ENCODE measurements around the gene XKR3. TPM values are rescaled to one million over a fixed set of nuclear protein-coding genes. Genes with fewer than 3 reads are reported as not detected.
"Not testable (repeated sequence)": the region's sequence is repeated elsewhere in the genome, so short reads cannot be mapped to it uniquely, and the experiment has no call there.

XKR3 gene
- total RNA-seq, 1 donor from 2014 or later = not detected

- H3K27me3 Mint-ChIP-seq = no peaks in the 10 kb centered on the region
- no peak for DNase-seq (ENCODE audit: low spot score, unreplicated experiment)
- no peak for TF ChIP-seq CTCF (IDR thresholded peaks at IDR 0.05; ENCODE audit: unreplicated experiment)
- no peaks in the 10 kb centered on the region for H3K36me3 Mint-ChIP-seq (ENCODE audit: insufficient read depth)
- no peaks in the 10 kb centered on the region for H3K4me1 Mint-ChIP-seq (ENCODE audit: low read depth)
- H3K9me3 Mint-ChIP-seq (ENCODE audit: low read depth) = no peaks in the 10 kb centered on the region
- no peak overlapping the region for H3K27ac Mint-ChIP-seq
- no peak overlapping the region for H3K4me3 Mint-ChIP-seq (ENCODE audit: low read depth)
These were observed 50.2 kb downstream of the XKR3 start for GRCh38 chr22:16774911-16775500.

GRCh38 chr22:16771569-16771968 lies 53.6 kb downstream of the XKR3 start:
- H3K27ac Mint-ChIP-seq; DNase-seq (ENCODE audit: low spot score, unreplicated experiment); H3K27me3 Mint-ChIP-seq; H3K4me1 Mint-ChIP-seq (ENCODE audit: low read depth); H3K36me3 Mint-ChIP-seq (ENCODE audit: insufficient read depth); H3K4me3 Mint-ChIP-seq (ENCODE audit: low read depth): not testable (repeated sequence)
- H3K9me3 Mint-ChIP-seq (ENCODE audit: low read depth) = peaks cover 10% of the 10 kb centered on the region

GRCh38 chr22:16767927-16768326 lies 57.3 kb downstream of the XKR3 start:
- not testable (repeated sequence) for H3K4me1 Mint-ChIP-seq (ENCODE audit: low read depth); H3K4me3 Mint-ChIP-seq (ENCODE audit: low read depth); H3K27me3 Mint-ChIP-seq; H3K36me3 Mint-ChIP-seq (ENCODE audit: insufficient read depth); H3K27ac Mint-ChIP-seq; DNase-seq (ENCODE audit: low spot score, unreplicated experiment)
- peaks cover 29% of the 10 kb centered on the region for H3K9me3 Mint-ChIP-seq (ENCODE audit: low read depth)

- not testable (repeated sequence) for H3K27me3 Mint-ChIP-seq; H3K36me3 Mint-ChIP-seq (ENCODE audit: insufficient read depth); DNase-seq (ENCODE audit: low spot score, unreplicated experiment); H3K4me3 Mint-ChIP-seq (ENCODE audit: low read depth); H3K4me1 Mint-ChIP-seq (ENCODE audit: low read depth); H3K27ac Mint-ChIP-seq
- peaks cover 44% of the 10 kb centered on the region for H3K9me3 Mint-ChIP-seq (ENCODE audit: low read depth)
These were observed 63.0 kb downstream of the XKR3 start for GRCh38 chr22:16762224-16762623.

GRCh38 chr22:16760416-16760815 lies 64.8 kb downstream of the XKR3 start:
- not testable (repeated sequence) for H3K27me3 Mint-ChIP-seq; H3K4me1 Mint-ChIP-seq (ENCODE audit: low read depth); H3K27ac Mint-ChIP-seq; H3K36me3 Mint-ChIP-seq (ENCODE audit: insufficient read depth); DNase-seq (ENCODE audit: low spot score, unreplicated experiment); H3K4me3 Mint-ChIP-seq (ENCODE audit: low read depth)
- peaks cover 36% of the 10 kb centered on the region for H3K9me3 Mint-ChIP-seq (ENCODE audit: low read depth)

GRCh38 chr22:16749282-16749681 lies 75.9 kb downstream of the XKR3 start:
- H3K4me3 Mint-ChIP-seq (ENCODE audit: low read depth); H3K4me1 Mint-ChIP-seq (ENCODE audit: low read depth); H3K27me3 Mint-ChIP-seq; H3K27ac Mint-ChIP-seq; DNase-seq (ENCODE audit: low spot score, unreplicated experiment); H3K36me3 Mint-ChIP-seq (ENCODE audit: insufficient read depth): not testable (repeated sequence)
- H3K9me3 Mint-ChIP-seq (ENCODE audit: low read depth) = peaks cover 29% of the 10 kb centered on the region

GRCh38 chr22:16748160-16748929 lies 76.9 kb downstream of the XKR3 start:
- not testable (repeated sequence) for H3K4me3 Mint-ChIP-seq (ENCODE audit: low read depth); H3K27ac Mint-ChIP-seq; H3K27me3 Mint-ChIP-seq; H3K4me1 Mint-ChIP-seq (ENCODE audit: low read depth); DNase-seq (ENCODE audit: low spot score, unreplicated experiment); H3K36me3 Mint-ChIP-seq (ENCODE audit: insufficient read depth)
- H3K9me3 Mint-ChIP-seq (ENCODE audit: low read depth) = peaks cover 35% of the 10 kb centered on the region

- peaks cover 34% of the 10 kb centered on the region for H3K9me3 Mint-ChIP-seq (ENCODE audit: low read depth)
- H3K4me1 Mint-ChIP-seq (ENCODE audit: low read depth); H3K4me3 Mint-ChIP-seq (ENCODE audit: low read depth); H3K27ac Mint-ChIP-seq; H3K27me3 Mint-ChIP-seq; H3K36me3 Mint-ChIP-seq (ENCODE audit: insufficient read depth); DNase-seq (ENCODE audit: low spot score, unreplicated experiment): not testable (repeated sequence)
These were observed 77.7 kb downstream of the XKR3 start for GRCh38 chr22:16747266-16748159.

GRCh38 chr22:16734271-16734670 lies 90.9 kb downstream of the XKR3 start:
- H3K4me3 Mint-ChIP-seq (ENCODE audit: low read depth); DNase-seq (ENCODE audit: low spot score, unreplicated experiment); H3K4me1 Mint-ChIP-seq (ENCODE audit: low read depth); H3K27ac Mint-ChIP-seq; H3K36me3 Mint-ChIP-seq (ENCODE audit: insufficient read depth); H3K27me3 Mint-ChIP-seq: not testable (repeated sequence)
- peaks cover 41% of the 10 kb centered on the region for H3K9me3 Mint-ChIP-seq (ENCODE audit: low read depth)
